H1 (cell line): Measurements from ENCODE around the gene SPEF2. TPM values are rescaled to one million over a fixed set of nuclear protein-coding genes. Genes with fewer than 3 reads are reported as not detected.

ENCODE experiments used
- CTCF ChIA-PET: fragments of 300-600 bp; sonication (Branson Sonifier 250); formaldehyde crosslinking; loops from one replicate; lab custom pipeline; 2021; ENCODE audit not compliant: partially characterized antibody; lab: Charles Lee
- POLR2A ChIA-PET: fragments of 300-600 bp; sonication (Branson Sonifier 250); formaldehyde crosslinking; loops from one replicate; lab custom pipeline; 2021; ENCODE audit warnings: inconsistent platforms; ENCODE audit not compliant: partially characterized antibody; lab: Charles Lee
- DNase-seq, 2 experiments: peaks; one replicate each; pipeline versions ENCODE4 v3.0.0 to v3.0.0-alpha.2; 2010 to 2022; ENCODE audit warnings: low spot score in 2 of 2, low read depth in 1 of 2, mixed read lengths in 1 of 2
- FAIRE-seq: peaks from 2 replicates; lab custom pipeline; 2011; peaks lifted over from hg19 to GRCh38; lab: Jason Lieb, UNC
- H2AFZ ChIP-seq: 2 replicates; pipeline ENCODE4 v1.8.1; 2012; ENCODE audit warnings: low read length, inconsistent platforms
- H2AK5ac ChIP-seq: 2 replicates; pipeline ENCODE4 v1.6.1; 2013; ENCODE audit warnings: low read depth, low read length
- H2BK120ac ChIP-seq: replicated peaks from 2 replicates; pipeline ENCODE3; 2013; ENCODE audit warnings: low read depth, low read length, inconsistent platforms
- H2BK12ac ChIP-seq: 2 replicates; pipeline ENCODE4 v1.6.1; 2013; ENCODE audit warnings: low read depth, low read length
- H2BK15ac ChIP-seq: 2 replicates; pipeline ENCODE4 v1.6.1; 2013; ENCODE audit warnings: low read length
- H2BK20ac ChIP-seq: 2 replicates; pipeline ENCODE4 v1.6.1; 2013; ENCODE audit warnings: low read length
- H2BK5ac ChIP-seq: 2 replicates; pipeline ENCODE4 v1.6.1; 2013; ENCODE audit warnings: low read depth, low read length
- H3K14ac ChIP-seq: 2 replicates; pipeline ENCODE4 v1.6.1; 2013; ENCODE audit warnings: inconsistent platforms; ENCODE audit not compliant: insufficient read length
- H3K18ac ChIP-seq: 2 replicates; pipeline ENCODE4 v1.6.1; 2013; ENCODE audit warnings: low read length; ENCODE audit errors: extremely low read depth
- H3K23ac ChIP-seq: 2 replicates; pipeline ENCODE4 v1.6.1; 2013; ENCODE audit warnings: inconsistent platforms; ENCODE audit not compliant: insufficient read length
- H3K23me2 ChIP-seq: 2 replicates; pipeline ENCODE4 v1.6.1; 2013; ENCODE audit warnings: low read depth, low read length
- H3K27ac ChIP-seq: 2 replicates; pipeline ENCODE4 v1.6.1; 2011; ENCODE audit warnings: low read depth, low read length, inconsistent platforms
- H3K27me3 ChIP-seq, 4 experiments: replicated peaks in 1 of 4; 1 replicate in 1 of 4; 2 replicates in 3 of 4; pipeline versions ENCODE4 v1.6.1 to v1.8.1; 2011 to 2013; ENCODE audit warnings: low read length in 3 of 4, mild to moderate bottlenecking in 3 of 4, inconsistent platforms in 2 of 4, mixed read lengths in 2 of 4, moderate library complexity in 1 of 4; ENCODE audit not compliant: control insufficient read depth in 3 of 4, insufficient read depth in 3 of 4; ENCODE audit errors: extremely low read depth in 1 of 4
- H3K36me3 ChIP-seq, 4 experiments: 2 replicates each; pipeline versions ENCODE4 v1.6.1 to v1.8.1; 2011 to 2013; ENCODE audit warnings: mild to moderate bottlenecking in 4 of 4, low read length in 3 of 4, moderate library complexity in 2 of 4, control low read depth in 1 of 4, inconsistent platforms in 1 of 4; ENCODE audit not compliant: insufficient read depth in 4 of 4, control insufficient read depth in 2 of 4
- H3K4ac ChIP-seq: replicated peaks from 2 replicates; pipeline ENCODE3; 2013; ENCODE audit warnings: low read length, low read depth, mixed read lengths, inconsistent platforms; ENCODE audit not compliant: insufficient read length
- H3K4me1 ChIP-seq, 4 experiments: replicated peaks in 1 of 4; 1 replicate in 1 of 4; 2 replicates in 3 of 4; pipeline versions ENCODE4 v1.6.1 to v1.8.1; 2011 to 2013; ENCODE audit warnings: low read length in 3 of 4, inconsistent platforms in 2 of 4, mixed read lengths in 1 of 4; ENCODE audit not compliant: insufficient read depth in 4 of 4, control insufficient read depth in 3 of 4
- H3K4me2 ChIP-seq, 2 experiments: 2 replicates each; pipeline versions ENCODE4 v1.6.1 to v1.8.1; 2011 to 2013; ENCODE audit warnings: low read depth in 2 of 2, low read length in 2 of 2, control low read depth in 1 of 2, inconsistent platforms in 1 of 2, mild to moderate bottlenecking in 1 of 2; ENCODE audit not compliant: insufficient read depth in 1 of 2
- H3K4me3 ChIP-seq, 4 experiments: fragments of 200-600, 300-600 bp in 1 of 4; sonication (generic), shearing (Covaris generic), sonication (Bioruptor Twin) in 1 of 4; 2 replicates each; pipeline versions ENCODE4 v1.5.1 to v1.8.1; 2011 to 2016; ENCODE audit warnings: low read length in 4 of 4, low read depth in 3 of 4, control low read depth in 2 of 4, inconsistent platforms in 2 of 4, mild to moderate bottlenecking in 2 of 4, mixed read lengths in 1 of 4, moderate library complexity in 1 of 4; ENCODE audit not compliant: insufficient read depth in 2 of 4; ENCODE audit errors: extremely low read depth in 1 of 4
- H3K56ac ChIP-seq: replicated peaks from 2 replicates; pipeline ENCODE3; 2013; ENCODE audit warnings: low read depth, mild to moderate bottlenecking, mixed read lengths, low read length, inconsistent platforms; ENCODE audit not compliant: insufficient read length
- H3K79me1 ChIP-seq: 2 replicates; pipeline ENCODE4 v1.6.1; 2013; ENCODE audit warnings: low read depth, low read length, control low read depth
- H3K79me2 ChIP-seq, 2 experiments: 2 replicates each; pipeline versions ENCODE4 v1.6.1 to v1.8.1; 2012 to 2013; ENCODE audit warnings: low read length in 2 of 2, mild to moderate bottlenecking in 2 of 2, inconsistent platforms in 1 of 2; ENCODE audit not compliant: insufficient read depth in 2 of 2, control insufficient read depth in 1 of 2
- H3K9ac ChIP-seq, 4 experiments: replicated peaks in 1 of 4; 1 replicate in 1 of 4; 2 replicates in 3 of 4; pipeline versions ENCODE4 v1.6.1 to v1.8.1; 2011 to 2013; ENCODE audit warnings: low read depth in 3 of 4, low read length in 3 of 4, control low read depth in 2 of 4, mild to moderate bottlenecking in 2 of 4, moderate library complexity in 2 of 4, inconsistent platforms in 1 of 4; ENCODE audit errors: extremely low read depth in 1 of 4
- H3K9me3 ChIP-seq, 2 experiments: 2 replicates each; pipeline versions ENCODE4 v1.6.1 to v1.8.1; 2012 to 2013; ENCODE audit warnings: mild to moderate bottlenecking in 2 of 2, moderate library complexity in 2 of 2, control low read depth in 1 of 2, inconsistent platforms in 1 of 2, low read depth in 1 of 2, low read length in 1 of 2, mixed read lengths in 1 of 2; ENCODE audit not compliant: insufficient read depth in 2 of 2
- H4K20me1 ChIP-seq, 2 experiments: replicated peaks in 1 of 2; 2 replicates each; pipeline versions ENCODE3 to v1.8.1; 2011 to 2013; ENCODE audit warnings: inconsistent platforms in 2 of 2, low read length in 2 of 2, mild to moderate bottlenecking in 1 of 2; ENCODE audit not compliant: insufficient read depth in 2 of 2, control insufficient read depth in 1 of 2
- H4K5ac ChIP-seq: 2 replicates; pipeline ENCODE4 v1.6.1; 2013; ENCODE audit warnings: low read length, low read depth, mixed read lengths, inconsistent platforms; ENCODE audit not compliant: insufficient read length
- H4K8ac ChIP-seq: 2 replicates; pipeline ENCODE4 v1.8.0; 2013; ENCODE audit warnings: mild to moderate bottlenecking, moderate library complexity, low read length, inconsistent platforms; ENCODE audit not compliant: insufficient read depth; ENCODE audit errors: extremely low read depth
- H4K91ac ChIP-seq: replicated peaks from 2 replicates; pipeline ENCODE3; 2013; ENCODE audit warnings: low read length, mixed read lengths, inconsistent platforms; ENCODE audit not compliant: insufficient read length
- BACH1 ChIP-seq: IDR thresholded peaks from 2 replicates; pipeline ENCODE4 v1.6.1; 2012; ENCODE audit warnings: low read length, improper control_type of control experiment
- CEBPB ChIP-seq: IDR thresholded peaks from 2 replicates; pipeline ENCODE4 v1.6.1; 2012; ENCODE audit warnings: low read depth, low read length
- EZH2 ChIP-seq: fragments of 200-600 bp; sonication (generic); IDR thresholded peaks from 2 replicates; pipeline ENCODE4 v1.7.1; 2012; ENCODE audit warnings: low read depth, mild to moderate bottlenecking, moderate library complexity, low read length, inconsistent platforms; ENCODE audit not compliant: severe bottlenecking
- HDAC6 ChIP-seq: IDR thresholded peaks from one replicate; pipeline ENCODE4 v1.7.1; 2012; ENCODE audit warnings: low read depth, mild to moderate bottlenecking, inconsistent platforms, low read length, moderate library complexity
- KDM5A ChIP-seq: fragments of 200-600 bp; IDR thresholded peaks from 2 replicates; pipeline ENCODE4 v1.7.1; 2012; ENCODE audit warnings: mild to moderate bottlenecking, low read length, inconsistent platforms, mixed read lengths
- PHF8 ChIP-seq: fragments of 200-600 bp; sonication (generic); conservative IDR thresholded peaks from 2 replicates; pipeline ENCODE4 v1.7.1; 2012; ENCODE audit warnings: low read depth, mild to moderate bottlenecking, inconsistent platforms, low read length, moderate library complexity
- WGBS, 2 experiments: shearing (Covaris generic) in 1 of 2; methylation state at CpG; one replicate each; pipeline versions ENCODE4 v1.1.6 to v1.1.7; 2013 to 2015; ENCODE audit warnings: low lambda C conversion rate in 2 of 2, mixed read lengths in 2 of 2, inconsistent platforms in 1 of 2, low coverage in 1 of 2, missing lambda C conversion rate in 1 of 2; ENCODE audit not compliant: insufficient replicate concordance in 2 of 2, insufficient coverage in 1 of 2, insufficient read length in 1 of 2; ENCODE audit errors: extremely low coverage in 1 of 2, missing lambda C conversion rate in 1 of 2; 5-methylcytosine and 5-hydroxymethylcytosine counted together
- polyA plus RNA-seq, 7 experiments: library from polyadenylated mRNA; depleted of rRNA in 3 of 7; stranded (reverse) in 5 of 7; unstranded in 2 of 7; fragments of >200 nt in 5 of 7; fragments of 200-250 nt in 2 of 7; gene quantifications; 1 replicate in 5 of 7; 2 replicates in 1 of 7; 4 replicates in 1 of 7; pipeline versions ENCODE4 v1.2.1 to v1.2.3, GENCODE V29; 2011 to 2013; ENCODE audit warnings: missing spikeins in 2 of 7, mixed read lengths in 2 of 7
- total RNA-seq: library from RNA; stranded (reverse); fragmentation: NEBNext Ultra II Directional; extraction: Animal tissue kit (Norgen Biotek cat#: 25700); gene quantifications from 2 replicates; pipeline ENCODE4 v1.2.1, GENCODE V29; 2021
- TF ChIP-seq, protein P1 (sequence below): IDR thresholded peaks from 2 replicates; pipeline ENCODE4 v1.6.1; 2012; ENCODE audit warnings: inconsistent platforms

SPEF2 gene
- total and polyA plus RNA-seq, 2 of the 8 experiments (the other 6 are each of a cell fraction or from before 2014, with no cell fraction given), result 0.14 to 0.73 TPM

DNA sequence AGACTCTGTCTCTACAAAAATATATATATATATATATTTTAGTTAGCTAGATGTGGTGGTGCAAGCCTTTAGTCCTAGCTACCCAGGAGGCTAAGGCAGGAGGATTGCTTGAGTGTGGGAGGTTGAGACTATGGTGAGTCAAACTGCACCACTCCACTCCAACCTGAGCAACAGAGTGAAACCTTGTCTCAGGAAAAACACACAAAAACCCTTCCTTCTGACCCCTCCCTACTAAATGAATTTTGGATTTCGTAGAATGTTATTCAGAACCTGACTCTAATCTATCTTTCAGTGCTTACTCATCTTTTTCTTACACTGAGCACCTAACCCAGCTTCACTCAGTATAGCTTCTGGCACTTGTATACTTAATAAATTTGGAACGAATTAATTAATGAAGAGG lies 203.8 kb downstream of the SPEF2 start:
- Histone ChIP-seq H3K14ac (no peak overlapping the region), H3K4me1 (no peaks in the 10 kb centered on the region), H2BK12ac (no peak overlapping the region), H3K27me3 (no peaks in the 10 kb centered on the region), H2BK120ac (no peak overlapping the region), H4K5ac (no peak overlapping the region), H3K18ac (no peak overlapping the region), H3K79me1 (no peaks in the 10 kb centered on the region), H2AFZ (no peak overlapping the region), H3K4ac (no peak overlapping the region), H3K36me3 (no peaks in the 10 kb centered on the region; a peak in 1 of 8 replicates), H3K23me2 (no peaks in the 10 kb centered on the region), H2BK20ac (no peak overlapping the region), H3K27ac (no peak overlapping the region), H3K9ac (no peak overlapping the region), H3K9me3 (no peaks in the 10 kb centered on the region), H2AK5ac (no peak overlapping the region), H4K20me1 (no peaks in the 10 kb centered on the region), H4K91ac (no peak overlapping the region), H3K79me2 (no peaks in the 10 kb centered on the region), H4K8ac (no peak overlapping the region), H2BK5ac (no peak overlapping the region), H2BK15ac (no peak overlapping the region), H3K56ac (no peak overlapping the region), H3K23ac (no peak overlapping the region), H3K4me2 (no peak overlapping the region), H3K4me3 (no peak overlapping the region)
- DNase-seq, result no peak
- TF ChIP-seq, protein P1, sequence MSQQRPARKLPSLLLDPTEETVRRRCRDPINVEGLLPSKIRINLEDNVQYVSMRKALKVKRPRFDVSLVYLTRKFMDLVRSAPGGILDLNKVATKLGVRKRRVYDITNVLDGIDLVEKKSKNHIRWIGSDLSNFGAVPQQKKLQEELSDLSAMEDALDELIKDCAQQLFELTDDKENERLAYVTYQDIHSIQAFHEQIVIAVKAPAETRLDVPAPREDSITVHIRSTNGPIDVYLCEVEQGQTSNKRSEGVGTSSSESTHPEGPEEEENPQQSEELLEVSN, result no peak
- TF ChIP-seq KDM5A (no peak), BACH1 (no peak), CEBPB (no peak), EZH2 (no peak), PHF8 (no peak), HDAC6 (no peak)
- no peak for FAIRE-seq
- ChIA-PET CTCF (interaction anchor here (0.9 to 1.4 kb wide), 2 partner anchors 38 to 105 kb away, joined by 4 read pairs; no protein-coding TSS in a partner anchor), POLR2A (no interaction called here)
- 97% methylated on average over 2 of the region's 2 CpGs; no CpG with 5 or more reads in 1 of the 2 experiments for WGBS, 2 experiments
